ENCODE measurements around the gene LMO1. TPM values are rescaled to one million over a fixed set of nuclear protein-coding genes. Genes with fewer than 3 reads are reported as not detected.

Gene LMO1
- polyA plus RNA-seq, 1 of the 3 experiments (the other 2 are of a cell fraction), result 0.12 TPM

DNA sequence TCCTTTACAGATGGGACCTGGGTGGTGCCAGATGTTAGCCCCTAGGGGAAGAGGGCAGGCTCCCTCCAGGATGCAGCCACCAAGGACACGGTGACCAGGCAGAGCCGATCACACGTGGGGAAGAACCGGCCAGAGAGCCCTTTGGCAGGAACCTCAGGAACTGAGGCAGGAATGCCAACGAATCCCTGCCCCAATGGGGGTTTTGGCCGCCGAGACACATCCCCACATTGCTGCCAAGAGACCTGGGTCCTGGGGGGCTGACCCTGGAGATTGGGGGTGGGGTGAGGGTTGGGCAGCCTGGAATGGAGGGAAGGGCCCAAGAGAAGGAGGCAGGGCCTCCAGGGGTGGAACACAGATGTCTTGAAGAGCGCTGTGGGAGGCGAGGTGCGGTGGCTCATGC is 28.7 kb upstream of the LMO1 start (continued):
- TF ChIP-seq, protein P1, sequence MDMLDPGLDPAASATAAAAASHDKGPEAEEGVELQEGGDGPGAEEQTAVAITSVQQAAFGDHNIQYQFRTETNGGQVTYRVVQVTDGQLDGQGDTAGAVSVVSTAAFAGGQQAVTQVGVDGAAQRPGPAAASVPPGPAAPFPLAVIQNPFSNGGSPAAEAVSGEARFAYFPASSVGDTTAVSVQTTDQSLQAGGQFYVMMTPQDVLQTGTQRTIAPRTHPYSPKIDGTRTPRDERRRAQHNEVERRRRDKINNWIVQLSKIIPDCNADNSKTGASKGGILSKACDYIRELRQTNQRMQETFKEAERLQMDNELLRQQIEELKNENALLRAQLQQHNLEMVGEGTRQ (IDR thresholded peaks at IDR 0.05; ENCODE audit: borderline replicate concordance, low read depth, low read length), result no peak
- TF ChIP-seq SMC3 (IDR thresholded peaks at IDR 0.05; ENCODE audit: low read depth, low read length) (no peak), CHD2 (IDR thresholded peaks at IDR 0.05; ENCODE audit: low read length, partially characterized antibody) (no peak), JUND (IDR thresholded peaks at IDR 0.05) (no peak)
- TF ChIP-seq, protein P2, sequence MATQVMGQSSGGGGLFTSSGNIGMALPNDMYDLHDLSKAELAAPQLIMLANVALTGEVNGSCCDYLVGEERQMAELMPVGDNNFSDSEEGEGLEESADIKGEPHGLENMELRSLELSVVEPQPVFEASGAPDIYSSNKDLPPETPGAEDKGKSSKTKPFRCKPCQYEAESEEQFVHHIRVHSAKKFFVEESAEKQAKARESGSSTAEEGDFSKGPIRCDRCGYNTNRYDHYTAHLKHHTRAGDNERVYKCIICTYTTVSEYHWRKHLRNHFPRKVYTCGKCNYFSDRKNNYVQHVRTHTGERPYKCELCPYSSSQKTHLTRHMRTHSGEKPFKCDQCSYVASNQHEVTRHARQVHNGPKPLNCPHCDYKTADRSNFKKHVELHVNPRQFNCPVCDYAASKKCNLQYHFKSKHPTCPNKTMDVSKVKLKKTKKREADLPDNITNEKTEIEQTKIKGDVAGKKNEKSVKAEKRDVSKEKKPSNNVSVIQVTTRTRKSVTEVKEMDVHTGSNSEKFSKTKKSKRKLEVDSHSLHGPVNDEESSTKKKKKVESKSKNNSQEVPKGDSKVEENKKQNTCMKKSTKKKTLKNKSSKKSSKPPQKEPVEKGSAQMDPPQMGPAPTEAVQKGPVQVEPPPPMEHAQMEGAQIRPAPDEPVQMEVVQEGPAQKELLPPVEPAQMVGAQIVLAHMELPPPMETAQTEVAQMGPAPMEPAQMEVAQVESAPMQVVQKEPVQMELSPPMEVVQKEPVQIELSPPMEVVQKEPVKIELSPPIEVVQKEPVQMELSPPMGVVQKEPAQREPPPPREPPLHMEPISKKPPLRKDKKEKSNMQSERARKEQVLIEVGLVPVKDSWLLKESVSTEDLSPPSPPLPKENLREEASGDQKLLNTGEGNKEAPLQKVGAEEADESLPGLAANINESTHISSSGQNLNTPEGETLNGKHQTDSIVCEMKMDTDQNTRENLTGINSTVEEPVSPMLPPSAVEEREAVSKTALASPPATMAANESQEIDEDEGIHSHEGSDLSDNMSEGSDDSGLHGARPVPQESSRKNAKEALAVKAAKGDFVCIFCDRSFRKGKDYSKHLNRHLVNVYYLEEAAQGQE (IDR thresholded peaks at IDR 0.05; ENCODE audit: low read depth, low read length), result no peak

DNA sequence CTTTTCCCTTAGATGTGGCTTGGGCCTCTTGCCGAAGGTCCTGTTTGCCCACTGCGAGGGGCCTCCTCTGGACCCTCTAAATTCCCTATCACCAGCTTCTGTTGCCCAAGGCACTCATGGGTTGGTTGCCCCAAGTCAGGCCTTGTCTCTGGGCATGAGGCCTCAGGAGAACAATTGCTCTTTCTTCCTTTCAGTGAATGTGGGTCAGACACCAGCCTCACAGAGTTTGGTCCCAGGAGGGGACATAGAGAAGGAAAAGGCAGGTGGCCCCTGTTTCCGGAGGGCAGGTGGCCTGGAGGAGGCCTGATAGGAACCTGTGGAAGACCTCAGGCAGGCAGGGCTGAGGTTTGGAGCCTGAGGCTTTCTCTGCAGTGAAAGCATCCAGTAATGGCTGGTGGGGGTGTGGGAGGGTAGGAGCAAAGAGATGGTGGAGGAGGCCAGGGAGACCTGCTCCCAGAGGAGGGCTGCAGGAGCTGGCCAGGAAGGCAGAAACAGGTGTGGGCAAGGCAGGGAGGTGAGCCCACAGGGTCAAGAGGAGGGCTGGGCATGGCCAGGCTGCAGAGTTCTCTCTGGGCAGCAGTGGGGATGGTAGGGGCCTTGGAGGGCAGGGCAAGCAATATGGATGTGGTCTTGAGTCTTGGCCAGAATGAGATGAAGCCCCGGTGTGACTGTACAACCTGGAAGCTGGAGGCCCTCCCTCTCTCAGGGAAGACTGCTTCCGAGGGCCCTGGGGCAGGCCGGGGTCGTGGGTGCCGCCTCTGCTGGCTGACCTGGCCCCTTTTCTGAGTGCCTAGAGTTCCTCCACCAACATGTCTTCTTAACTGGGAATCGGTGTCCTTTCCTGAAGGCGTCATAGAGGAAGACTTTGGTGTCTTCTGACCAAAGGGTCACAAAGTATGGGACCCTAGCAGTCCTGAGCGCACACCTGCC is 28.0 kb upstream of the LMO1 start:
- H3K4me1 ChIP-seq (ENCODE audit: control insufficient read depth in 1 of 2, insufficient read depth in 2 of 2, low read depth in 1 of 2, low read length in 1 of 2), result peaks cover 0 to 28% of the 10 kb centered on the region in 2 experiments; a peak in 1 of 4 replicates
- H3K27me3 ChIP-seq (ENCODE audit: insufficient read depth), result no peaks in the 10 kb centered on the region; the same call in 1 of the 2 replicates
- ChIA-PET CTCF (no interaction called here), POLR2A (no interaction called here)
- no peaks in the 10 kb centered on the region for H4K20me1 ChIP-seq (ENCODE audit: insufficient read depth)
- H3K4me3 ChIP-seq (ENCODE audit: low read depth in 2 of 2, low read length in 1 of 2), result no peak overlapping the region
- DNase-seq, result no peak
- H3K36me3 ChIP-seq (replicated peaks in 1 of 2; ENCODE audit: control insufficient read depth in 1 of 2, insufficient read depth in 2 of 2, low read length in 1 of 2), result no peaks in the 10 kb centered on the region
- no peaks in the 10 kb centered on the region for H3K9me3 ChIP-seq
- no peak overlapping the region for H3K27ac ChIP-seq (ENCODE audit: low read depth in 2 of 2, low read length in 1 of 2)
- 37% methylated on average over 6 of the region's 11 CpGs for WGBS (ENCODE audit: low lambda C conversion rate)
- no peak overlapping the region for H3K4me2 ChIP-seq
- H2AFZ ChIP-seq (ENCODE audit: low read depth), result no peak overlapping the region
- no peaks in the 10 kb centered on the region for H3F3A ChIP-seq (replicated peaks; ENCODE audit: insufficient read depth)
- no peaks in the 10 kb centered on the region for H3K79me2 ChIP-seq (ENCODE audit: insufficient read depth)
- H3K9me2 ChIP-seq, result no peaks in the 10 kb centered on the region
- TF ChIP-seq, protein P3, sequence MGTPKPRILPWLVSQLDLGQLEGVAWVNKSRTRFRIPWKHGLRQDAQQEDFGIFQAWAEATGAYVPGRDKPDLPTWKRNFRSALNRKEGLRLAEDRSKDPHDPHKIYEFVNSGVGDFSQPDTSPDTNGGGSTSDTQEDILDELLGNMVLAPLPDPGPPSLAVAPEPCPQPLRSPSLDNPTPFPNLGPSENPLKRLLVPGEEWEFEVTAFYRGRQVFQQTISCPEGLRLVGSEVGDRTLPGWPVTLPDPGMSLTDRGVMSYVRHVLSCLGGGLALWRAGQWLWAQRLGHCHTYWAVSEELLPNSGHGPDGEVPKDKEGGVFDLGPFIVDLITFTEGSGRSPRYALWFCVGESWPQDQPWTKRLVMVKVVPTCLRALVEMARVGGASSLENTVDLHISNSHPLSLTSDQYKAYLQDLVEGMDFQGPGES (IDR thresholded peaks at IDR 0.05; ENCODE audit: low read depth, low read length), result no peak
- no peak for TF ChIP-seq GATA2 (CRISPR knock-in tag; IDR thresholded peaks at IDR 0.05)
- TF ChIP-seq RCOR1 (IDR thresholded peaks at IDR 0.05; ENCODE audit: low read length), result no peak
- no peak for TF ChIP-seq EP300 (IDR thresholded peaks at IDR 0.05; ENCODE audit: borderline replicate concordance in 1 of 2, low read depth in 1 of 2, low read length in 1 of 2)
- TF ChIP-seq RFX5 (IDR thresholded peaks at IDR 0.05; ENCODE audit: low read length), result no peak
- no peak for TF ChIP-seq FOXJ3 (CRISPR knock-in tag; IDR thresholded peaks at IDR 0.05)
- TF ChIP-seq FOSL2 (IDR thresholded peaks at IDR 0.05; ENCODE audit: borderline replicate concordance, low read depth), result no peak
- TF ChIP-seq, protein P4, sequence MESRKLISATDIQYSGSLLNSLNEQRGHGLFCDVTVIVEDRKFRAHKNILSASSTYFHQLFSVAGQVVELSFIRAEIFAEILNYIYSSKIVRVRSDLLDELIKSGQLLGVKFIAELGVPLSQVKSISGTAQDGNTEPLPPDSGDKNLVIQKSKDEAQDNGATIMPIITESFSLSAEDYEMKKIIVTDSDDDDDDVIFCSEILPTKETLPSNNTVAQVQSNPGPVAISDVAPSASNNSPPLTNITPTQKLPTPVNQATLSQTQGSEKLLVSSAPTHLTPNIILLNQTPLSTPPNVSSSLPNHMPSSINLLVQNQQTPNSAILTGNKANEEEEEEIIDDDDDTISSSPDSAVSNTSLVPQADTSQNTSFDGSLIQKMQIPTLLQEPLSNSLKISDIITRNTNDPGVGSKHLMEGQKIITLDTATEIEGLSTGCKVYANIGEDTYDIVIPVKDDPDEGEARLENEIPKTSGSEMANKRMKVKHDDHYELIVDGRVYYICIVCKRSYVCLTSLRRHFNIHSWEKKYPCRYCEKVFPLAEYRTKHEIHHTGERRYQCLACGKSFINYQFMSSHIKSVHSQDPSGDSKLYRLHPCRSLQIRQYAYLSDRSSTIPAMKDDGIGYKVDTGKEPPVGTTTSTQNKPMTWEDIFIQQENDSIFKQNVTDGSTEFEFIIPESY (IDR thresholded peaks at IDR 0.05; ENCODE audit: borderline replicate concordance, low read depth), result no peak
- TF ChIP-seq, protein P5, sequence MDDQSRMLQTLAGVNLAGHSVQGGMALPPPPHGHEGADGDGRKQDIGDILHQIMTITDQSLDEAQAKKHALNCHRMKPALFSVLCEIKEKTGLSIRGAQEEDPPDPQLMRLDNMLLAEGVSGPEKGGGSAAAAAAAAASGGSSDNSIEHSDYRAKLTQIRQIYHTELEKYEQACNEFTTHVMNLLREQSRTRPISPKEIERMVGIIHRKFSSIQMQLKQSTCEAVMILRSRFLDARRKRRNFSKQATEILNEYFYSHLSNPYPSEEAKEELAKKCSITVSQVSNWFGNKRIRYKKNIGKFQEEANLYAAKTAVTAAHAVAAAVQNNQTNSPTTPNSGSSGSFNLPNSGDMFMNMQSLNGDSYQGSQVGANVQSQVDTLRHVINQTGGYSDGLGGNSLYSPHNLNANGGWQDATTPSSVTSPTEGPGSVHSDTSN (IDR thresholded peaks at IDR 0.05), result no peak
- TF ChIP-seq EZH2phosphoT487 (IDR thresholded peaks at IDR 0.05; ENCODE audit: borderline replicate concordance, low read depth), result no peak
- TF ChIP-seq, protein P6, sequence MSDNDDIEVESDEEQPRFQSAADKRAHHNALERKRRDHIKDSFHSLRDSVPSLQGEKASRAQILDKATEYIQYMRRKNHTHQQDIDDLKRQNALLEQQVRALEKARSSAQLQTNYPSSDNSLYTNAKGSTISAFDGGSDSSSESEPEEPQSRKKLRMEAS (IDR thresholded peaks at IDR 0.05; ENCODE audit: low read depth), result no peak
- no peak for TF ChIP-seq TAF1 (IDR thresholded peaks at IDR 0.05; ENCODE audit: borderline replicate concordance, low read depth, low read length)
- TF ChIP-seq NRF1 (IDR thresholded peaks at IDR 0.05; ENCODE audit: low read depth, low read length), result no peak
- no peak overlapping the region for H3K9ac ChIP-seq
